ENCODE measurements around the gene TMEM168.
A peak's percentile ranks its signal among the peaks of the same experiment; 100 is the strongest.
"Not testable (repeated sequence)": the region's sequence is repeated elsewhere in the genome, so short reads cannot be mapped to it uniquely, and the experiment has no call there.

The TMEM168 gene, protein sequence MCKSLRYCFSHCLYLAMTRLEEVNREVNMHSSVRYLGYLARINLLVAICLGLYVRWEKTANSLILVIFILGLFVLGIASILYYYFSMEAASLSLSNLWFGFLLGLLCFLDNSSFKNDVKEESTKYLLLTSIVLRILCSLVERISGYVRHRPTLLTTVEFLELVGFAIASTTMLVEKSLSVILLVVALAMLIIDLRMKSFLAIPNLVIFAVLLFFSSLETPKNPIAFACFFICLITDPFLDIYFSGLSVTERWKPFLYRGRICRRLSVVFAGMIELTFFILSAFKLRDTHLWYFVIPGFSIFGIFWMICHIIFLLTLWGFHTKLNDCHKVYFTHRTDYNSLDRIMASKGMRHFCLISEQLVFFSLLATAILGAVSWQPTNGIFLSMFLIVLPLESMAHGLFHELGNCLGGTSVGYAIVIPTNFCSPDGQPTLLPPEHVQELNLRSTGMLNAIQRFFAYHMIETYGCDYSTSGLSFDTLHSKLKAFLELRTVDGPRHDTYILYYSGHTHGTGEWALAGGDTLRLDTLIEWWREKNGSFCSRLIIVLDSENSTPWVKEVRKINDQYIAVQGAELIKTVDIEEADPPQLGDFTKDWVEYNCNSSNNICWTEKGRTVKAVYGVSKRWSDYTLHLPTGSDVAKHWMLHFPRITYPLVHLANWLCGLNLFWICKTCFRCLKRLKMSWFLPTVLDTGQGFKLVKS

DNA sequence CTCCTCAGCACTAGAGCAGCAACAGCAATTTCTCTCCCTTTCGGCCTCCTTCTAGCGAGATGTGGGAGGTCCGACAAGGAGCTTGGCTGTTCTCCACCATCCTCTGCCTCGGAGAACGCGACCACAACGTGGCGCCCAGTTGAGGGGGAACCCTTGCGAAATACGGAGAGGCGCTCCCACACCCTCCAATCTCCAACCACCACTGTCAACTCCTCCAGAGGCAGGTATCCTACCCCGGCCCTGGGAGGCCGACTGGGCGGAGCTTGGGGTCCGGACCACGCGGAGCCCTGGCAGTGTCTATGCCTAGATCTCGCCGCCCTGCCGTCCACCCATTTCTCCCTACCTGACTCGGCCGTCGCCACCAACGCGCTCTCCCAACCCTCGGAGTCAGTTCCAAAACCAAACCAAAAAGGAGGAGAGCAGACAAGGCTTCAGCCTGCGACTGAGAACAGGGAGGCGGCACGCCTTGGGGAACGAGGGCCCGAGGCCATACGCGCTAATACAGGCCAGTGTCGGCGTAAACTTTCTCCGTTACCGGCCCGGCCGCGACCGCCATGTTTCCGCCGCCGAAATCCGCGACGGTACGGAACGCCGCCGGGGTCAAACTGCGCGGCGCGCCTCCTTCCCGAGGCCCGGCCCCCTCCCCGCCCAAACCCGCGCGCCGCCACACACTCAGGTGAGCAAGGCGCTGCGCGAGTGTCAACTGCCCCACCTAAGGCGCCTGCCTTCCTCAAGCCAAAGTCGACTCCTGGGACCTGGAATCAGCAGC, at the start of gene TMEM168:
TSS of gene TMEM168 (minus strand) at position 577 of the 769 bp plus-strand sequence. CDS start 5,568 bp downstream, outside the sequence.
- DNase-seq, result peak; percentile 88

DNA sequence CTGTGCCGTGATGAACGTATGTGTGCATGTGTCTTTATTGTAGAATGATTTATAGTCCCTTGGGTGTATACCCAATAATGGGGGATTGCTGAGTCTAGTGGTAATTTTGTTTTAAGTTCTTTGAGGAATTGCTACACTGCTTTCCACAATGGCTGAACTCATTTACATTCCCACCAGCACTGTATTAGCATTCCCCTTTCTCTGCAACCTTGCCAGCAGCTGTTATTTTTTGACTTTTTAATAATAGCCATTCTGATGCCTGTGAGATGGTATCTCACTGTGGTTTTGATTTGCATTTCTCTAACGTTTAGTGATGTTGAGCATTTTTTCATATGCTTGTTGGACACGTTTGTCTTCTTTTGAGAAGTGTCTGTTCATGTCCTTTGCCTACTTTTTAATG, 45.7 kb upstream of the TMEM168 start:
- not testable (repeated sequence) for DNase-seq

DNA sequence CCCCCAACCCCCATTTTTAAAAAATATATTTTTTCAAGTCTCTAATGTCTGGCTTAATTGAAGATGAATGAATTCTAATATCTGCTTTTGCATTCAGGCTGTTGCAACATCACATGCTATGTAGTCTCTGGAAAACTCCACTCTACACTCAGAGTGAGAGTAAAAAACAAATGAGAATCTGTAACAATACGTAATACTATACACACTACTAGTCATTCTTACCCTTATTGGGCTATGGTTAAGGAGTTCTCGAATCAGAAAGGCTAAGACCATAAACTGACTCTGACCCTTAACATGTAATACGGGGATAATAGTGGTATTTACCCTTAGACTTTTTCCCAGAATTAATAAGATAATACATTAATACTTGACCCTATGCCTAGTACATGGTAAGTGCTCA, 42.9 kb upstream of the TMEM168 start:
- DNase-seq, result no peak

DNA sequence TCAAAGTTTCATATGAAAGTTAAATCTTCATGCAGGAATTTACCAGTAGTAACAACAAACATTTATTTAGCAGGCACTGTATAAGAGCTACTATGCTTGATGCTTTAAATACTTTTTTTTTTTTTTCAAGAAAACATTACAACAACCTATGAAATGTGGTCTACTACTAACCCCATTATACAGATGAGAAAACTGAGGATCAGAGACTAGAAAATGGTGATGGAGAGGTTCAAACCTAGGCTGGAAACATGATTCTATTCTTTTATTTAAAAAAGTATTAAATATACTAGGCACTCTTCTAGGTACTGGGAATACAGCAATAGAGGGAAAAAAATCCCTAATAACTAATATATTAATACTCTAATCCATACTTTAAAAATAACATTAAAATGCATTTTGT, 40.6 kb upstream of the TMEM168 start:
- no peak for DNase-seq

DNA sequence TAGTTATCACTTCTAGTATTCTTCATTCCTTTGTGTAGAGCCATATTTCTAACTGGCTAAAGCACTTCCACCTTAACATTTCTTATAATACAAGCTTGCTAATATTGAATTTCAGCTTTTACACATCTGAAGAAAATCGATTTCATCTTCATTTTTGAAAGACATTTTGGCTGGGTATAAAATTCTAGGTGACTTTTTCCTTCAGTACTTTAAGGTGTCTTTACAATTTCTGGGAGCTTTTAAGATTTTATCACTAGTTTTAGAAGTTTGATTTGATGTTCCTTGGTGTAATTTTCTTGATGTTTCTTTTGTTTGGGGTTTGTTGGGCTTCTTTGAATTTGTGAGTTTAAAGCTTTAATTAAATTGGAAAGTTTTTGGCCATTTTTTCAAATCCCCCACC, 38.5 kb upstream of the TMEM168 start:
- no peak for DNase-seq

DNA sequence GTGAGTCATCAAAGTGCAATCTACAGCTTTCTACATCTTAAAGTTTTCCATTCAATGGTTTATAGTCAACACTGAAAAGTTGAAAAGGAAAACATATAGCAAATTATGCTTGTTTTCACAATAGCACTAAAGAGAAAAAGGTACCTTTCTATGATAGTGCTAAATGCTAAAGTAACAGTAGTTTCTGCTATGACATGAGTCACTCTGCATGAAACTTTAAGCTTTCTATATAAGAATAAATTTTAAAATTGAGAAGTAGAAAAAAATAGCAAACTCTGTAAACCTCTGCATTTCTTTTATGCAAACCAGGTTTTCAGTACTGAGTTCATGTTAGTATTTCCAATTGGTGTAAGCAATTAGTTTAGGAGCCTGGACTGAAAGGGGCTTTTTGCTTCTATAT, 31.2 kb upstream of the TMEM168 start:
- no peak for DNase-seq

DNA sequence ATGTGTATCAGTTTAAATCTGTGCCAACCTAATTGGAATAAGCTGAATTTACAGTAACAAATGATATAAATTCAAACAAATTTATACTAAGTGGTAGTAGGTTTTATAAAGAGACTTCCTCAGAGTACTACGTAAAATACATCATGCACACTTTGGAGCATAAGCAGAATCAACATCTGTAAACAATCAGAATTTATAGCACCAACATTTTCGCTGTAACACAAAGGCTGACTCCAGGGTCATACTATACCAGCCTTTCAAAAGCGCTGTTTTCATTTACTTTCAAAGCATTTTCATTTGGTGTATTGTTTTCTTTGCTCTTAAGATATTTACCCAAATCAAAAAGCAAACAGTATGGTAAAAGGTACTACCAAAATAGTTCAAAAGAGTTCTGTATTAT, 29.3 kb upstream of the TMEM168 start:
- no peak for DNase-seq

DNA sequence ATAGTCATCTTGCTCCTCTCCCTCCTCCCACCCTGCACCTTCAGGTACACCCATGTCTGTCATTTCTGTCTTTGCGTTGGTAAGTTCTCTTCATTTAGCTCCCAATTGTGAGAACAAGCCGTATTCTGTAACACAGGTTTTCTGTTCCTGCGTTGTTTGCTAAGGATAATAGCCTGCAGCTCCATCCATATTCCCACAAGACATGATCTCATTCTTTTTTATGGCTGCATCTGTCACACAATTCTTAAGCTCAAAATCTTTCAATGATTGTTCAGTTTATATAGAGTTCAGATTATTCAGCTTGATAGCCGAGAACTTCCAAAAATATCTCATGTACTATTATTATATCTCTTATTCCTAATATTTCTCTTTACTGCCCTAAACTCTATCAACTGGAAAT, 16.0 kb upstream of the TMEM168 start:
- peak; percentile 74 for DNase-seq

DNA sequence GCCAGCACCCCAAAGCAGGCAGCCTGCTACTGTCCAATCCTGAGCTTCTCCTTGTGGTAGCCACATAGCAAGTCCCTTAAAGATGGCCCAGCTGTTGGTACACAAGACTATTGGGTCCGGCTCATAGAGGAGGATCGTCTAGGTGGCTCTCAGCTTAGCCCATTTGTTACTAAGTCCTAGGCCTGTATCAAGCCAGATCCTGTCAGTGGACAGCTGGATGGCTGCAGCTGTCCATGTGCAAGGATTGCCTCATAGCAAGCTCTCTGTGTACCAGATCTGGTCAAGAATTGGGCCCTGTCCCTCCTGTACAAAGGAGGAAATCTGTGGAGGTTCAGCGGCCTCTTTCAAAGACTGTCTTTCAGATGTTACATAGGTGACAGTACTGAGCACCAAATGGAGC, 12.2 kb upstream of the TMEM168 start:
- DNase-seq, result no peak

DNA sequence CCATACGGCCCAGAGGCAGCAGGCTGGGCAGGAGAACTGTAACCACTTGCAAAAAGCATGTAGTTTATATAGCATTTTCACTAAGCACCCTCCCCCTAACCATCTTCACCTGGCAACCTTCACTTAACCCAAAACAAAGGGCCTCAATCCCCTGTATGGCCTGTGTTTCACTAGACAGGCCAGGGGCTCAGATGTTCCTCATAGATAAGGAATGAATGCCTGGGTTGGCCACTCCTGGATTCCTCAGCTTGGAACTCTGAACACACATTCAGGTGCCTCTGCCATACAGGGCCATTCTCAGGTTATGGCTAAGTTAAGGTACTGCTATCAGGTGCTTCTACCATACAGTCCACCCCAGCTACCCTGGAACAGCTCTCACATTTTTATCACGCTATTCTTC, 10.3 kb upstream of the TMEM168 start:
- DNase-seq, result no peak

DNA sequence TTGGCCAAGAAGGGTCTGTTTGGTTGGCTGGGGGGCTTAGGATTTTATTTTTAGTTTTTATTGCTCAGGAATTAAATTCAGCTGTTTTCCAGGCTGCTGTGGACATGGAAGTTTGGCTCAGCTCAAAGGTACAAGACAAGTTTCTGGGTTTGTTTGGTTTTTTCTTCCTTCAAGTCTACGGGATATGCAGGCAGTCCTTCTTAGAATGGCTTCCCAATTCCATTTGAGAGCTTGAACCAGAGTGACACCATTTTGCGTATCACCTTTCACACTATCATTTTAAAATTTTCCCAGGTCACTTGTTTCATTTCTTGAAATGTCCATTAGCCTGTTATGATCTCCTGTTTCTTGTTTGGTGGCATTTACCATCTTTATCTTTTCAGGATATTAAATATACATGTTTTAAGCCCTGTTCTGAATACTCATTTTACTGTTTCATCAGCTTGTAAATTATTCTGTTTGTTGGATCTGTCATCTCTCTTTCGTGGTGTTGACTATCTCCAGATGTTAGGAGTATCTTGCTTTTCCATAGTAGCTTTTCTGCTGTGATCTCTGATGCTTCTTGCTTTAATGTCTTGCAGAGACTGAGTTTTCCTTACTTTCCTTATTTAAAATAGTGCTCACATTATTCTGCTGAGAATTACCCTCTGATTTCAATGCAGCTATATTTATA, 9.4 kb upstream of the TMEM168 start:
- no peak for DNase-seq

DNA sequence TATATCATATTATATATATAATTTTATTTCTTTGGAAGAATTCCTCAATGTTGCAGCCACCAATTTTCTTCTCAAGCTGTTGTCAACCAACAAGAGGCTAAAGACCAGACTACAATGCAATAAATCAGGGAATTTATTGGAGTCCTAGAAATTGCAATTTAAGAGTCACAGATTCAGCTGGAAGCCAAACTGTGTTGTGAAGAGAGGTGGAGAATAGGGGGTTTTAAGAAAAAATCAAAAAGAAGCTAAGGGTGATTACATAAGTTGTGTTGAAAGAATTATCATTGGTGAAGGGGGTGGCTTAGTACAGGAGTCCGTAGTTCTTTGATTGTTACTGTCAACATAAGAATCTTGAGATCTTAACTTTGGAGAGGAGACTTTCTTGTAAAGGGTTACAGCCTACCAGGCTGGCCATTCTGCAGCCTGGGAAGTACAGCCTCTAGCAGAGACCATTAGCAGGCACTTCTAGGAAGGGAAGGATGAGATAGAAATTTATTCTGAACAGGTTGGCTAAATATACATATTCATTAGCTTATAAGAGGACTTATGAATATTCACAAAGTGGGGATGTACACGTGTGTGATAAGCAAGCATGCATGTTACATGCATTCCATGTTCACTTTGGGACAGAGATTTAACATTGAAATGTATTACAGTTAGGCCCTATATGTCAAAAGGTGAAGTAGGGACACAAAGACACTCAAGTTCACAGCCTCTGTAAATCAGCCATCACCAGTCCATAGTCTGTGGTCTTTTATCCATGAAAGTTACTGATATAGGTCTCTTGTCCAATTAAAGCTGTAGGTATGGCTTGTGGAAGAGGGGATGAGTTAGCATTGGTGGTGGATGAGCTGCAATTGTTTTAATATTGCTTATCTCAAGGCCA, 8.3 kb upstream of the TMEM168 start:
- DNase-seq, result peak; percentile 6

DNA sequence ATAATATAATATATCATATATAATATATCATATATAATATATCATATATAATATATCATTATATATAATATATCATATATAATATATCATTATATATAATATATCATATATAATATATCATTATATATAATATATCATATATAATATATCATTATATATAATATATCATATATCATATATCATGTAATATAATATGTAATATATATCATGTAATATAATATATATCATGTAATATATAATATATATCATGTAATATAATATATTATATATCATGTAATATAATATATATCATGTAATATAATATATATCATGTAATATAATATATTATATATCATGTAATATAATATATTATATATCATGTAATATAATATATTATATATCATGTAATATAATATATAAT, 6.4 kb upstream of the TMEM168 start:
- DNase-seq, result not testable (repeated sequence)

DNA sequence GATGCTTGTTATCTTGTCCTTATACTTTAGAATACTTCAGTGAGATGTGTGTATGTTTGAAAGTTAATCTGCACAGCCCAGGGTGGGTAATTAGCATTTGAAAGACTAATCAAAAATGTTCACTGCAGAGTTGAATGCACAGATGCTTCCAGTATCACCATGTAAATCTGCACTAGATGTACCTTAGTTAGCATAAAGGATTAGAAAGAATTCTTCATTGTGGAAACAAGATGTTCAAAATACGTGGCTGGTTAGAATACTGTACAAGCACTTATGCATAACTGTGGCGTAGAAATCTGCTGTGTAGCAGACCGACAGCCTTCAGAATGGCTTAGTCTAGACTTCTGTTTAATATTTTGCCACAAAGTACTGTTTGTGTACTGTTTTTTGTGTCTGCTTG, 2.2 kb upstream of the TMEM168 start:
- DNase-seq, result no peak

DNA sequence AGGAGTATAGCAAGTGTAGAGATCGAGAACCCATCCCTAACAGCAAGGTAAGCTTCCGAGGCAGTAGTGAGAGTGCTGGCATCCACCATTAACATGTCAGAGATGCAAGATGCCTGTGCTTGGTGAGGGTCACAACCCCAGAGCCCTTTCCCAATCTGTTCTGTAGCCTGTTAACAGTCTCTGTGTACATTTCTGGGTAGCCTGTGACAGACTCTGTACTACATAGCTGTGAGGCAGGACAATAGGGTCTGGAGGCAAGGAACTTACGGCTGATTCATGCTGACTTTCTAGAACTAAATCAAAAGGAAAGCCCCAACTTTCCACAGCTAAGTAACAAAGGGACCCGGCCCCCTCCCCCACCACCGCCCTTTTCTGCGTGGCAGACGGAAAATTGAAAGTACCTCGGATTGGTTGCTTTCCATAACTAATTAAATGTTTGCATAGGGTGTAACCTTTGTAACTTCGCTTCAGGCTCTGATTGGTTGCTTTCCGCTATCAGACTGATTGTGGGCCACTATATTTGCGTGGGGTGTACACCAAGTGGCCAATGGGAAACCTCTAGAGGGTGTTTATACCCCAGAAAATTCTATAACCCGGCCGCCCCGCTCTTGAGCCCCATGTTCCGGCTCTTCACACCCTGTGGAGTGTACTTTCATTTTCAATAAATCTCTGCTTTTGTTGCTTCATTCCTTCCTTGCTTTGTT, 1.4 kb upstream of the TMEM168 start:
- no peak for DNase-seq

DNA sequence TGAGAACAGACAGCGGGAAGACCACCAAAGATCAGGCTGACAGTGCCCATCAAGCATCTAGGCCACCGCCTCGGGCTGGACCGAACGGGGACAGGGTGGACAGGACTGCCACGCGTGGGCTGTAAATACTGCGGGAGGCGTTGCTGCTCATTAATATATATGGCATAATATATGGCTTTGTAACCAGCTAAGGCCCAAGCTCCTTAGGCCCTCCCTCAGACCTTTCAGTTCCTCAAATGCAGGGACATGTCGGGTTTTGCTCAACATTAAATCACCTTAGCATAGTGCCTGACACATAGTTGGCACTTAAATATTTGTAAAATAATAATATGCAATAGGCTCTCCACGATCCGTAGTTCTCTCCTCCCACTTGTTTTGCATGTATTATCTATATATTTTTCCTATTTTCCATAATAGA, 402 bp upstream of the TMEM168 start:
- no peak for DNase-seq

DNA sequence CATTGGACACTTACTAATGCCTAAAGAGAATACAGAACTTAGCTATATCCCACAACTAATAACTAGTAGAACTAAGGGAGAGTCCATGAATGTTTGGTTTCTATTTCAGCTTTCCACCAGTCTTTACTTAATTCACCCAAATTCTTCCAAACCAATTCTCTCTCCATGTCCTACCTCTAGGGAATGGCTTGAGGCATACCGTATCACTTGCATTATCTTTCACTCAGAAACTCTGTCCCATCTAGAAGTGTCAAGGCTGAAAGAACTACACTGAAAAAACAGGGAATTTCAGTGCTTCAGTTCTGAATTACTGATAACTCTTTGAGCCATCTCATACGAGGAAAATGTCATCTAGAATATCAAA, 758 bp downstream of the TMEM168 start:
- DNase-seq, result no peak

DNA sequence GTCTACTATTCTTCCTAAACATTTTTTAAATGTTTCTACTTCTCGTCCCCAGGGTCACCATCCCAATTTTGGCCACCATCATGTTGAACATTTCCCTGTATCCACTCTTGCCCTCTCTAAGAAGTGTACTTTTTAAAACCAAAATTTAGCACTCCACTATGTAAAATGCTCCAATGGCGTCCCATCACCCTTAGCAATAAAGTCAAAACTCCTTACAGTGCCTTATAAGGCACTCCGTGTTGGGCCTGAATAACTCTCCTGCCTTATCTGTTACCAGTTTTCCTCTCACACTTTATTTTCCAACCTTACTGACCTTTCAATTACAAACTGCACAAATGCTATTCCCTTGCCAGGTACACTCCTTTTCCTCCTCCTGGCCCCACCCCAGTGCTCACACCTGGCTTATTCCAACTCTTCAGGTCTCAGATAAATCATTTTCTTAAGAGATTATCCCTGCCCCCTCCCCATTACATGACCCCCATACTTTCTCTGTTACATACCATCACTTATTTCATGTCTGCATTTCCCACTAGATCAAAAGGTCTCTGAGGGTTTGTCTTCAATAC, 1.3 kb downstream of the TMEM168 start:
- no peak for DNase-seq

DNA sequence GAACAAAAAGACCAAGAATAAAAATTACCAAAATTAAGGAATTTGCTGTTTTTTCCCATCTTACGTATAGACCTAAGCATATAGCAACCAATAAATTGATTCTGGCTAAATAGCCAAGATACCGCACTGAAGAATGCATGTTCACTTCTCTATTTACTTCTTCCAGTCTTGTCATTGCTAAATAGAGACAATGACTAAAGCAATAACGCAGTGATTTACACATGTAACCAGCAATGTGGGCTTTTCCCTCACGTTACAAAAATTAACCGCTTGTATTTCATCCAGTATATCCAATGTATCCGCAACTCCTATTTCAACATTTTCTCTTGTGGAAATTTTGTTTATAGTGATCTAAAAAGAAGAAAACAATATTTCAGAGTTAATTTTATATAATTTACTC, 5.6 kb downstream of the TMEM168 start:
- no peak for DNase-seq

DNA sequence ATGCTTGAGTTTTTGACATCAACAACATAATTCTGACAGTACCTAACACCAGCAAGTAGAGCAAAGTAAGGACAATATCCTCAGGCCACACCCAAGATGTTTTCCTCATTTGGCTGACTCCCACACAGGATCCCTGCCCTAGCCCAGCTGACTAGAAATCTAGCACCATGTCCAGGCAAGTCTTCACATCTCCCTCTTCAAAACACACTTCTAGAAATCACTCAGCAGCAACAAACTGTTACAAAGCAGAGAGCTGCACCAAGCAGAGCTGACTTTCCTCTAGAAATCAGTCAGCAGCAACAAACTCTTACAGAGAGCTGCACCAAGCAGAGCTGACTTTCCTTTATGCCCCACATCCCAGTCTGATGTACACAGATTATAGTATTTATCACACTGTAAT, 7.7 kb downstream of the TMEM168 start:
- no peak for DNase-seq

DNA sequence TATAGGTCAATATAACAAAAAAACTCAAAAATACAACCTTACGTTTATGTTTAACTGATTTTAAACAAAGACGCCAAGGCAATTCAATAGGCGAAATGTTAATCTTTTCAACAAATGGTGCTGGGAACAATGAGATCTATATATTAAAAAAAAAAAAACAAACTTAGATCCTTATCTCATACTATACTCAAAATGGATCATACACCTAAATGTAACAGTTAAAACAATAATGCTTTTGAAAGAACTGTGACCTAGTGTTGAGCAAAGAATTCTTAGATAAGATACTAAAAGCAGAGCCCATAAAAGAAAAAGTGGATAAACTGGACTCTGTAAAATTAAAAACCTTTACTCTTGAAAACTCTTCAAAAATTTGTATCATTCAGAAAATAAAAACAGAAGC, 8.6 kb downstream of the TMEM168 start:
- no peak for DNase-seq
